ENCODE results near the gene DDX42. TPM values are rescaled to one million over a fixed set of nuclear protein-coding genes. Genes with fewer than 3 reads are reported as not detected.

Gene DDX42
- total RNA-seq, 1 experiment from 2014 or later = 184 TPM

DNA sequence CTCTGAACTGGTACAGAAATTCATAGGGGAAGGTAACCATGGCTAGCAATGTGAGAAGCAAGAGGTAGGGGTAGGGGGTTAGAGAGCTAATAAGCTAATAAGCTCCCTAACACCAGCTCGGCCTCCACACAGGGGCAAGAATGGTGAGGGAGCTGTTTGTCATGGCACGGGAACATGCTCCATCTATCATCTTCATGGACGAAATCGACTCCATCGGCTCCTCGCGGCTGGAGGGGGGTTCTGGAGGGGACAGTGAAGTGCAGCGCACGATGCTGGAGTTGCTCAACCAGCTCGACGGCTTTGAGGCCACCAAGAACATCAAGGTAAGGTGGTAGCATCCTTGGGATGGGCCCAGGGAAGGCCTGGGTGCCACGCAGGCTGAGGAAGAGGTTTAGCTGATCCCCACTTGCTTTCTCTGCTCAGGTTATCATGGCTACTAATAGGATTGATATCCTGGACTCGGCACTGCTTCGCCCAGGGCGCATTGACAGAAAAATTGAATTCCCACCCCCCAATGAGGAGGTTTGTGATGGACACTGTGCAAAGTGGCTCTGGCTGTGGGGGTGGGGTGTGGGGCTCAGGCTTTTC, 57.0 kb downstream of the DDX42 start:
- no peak overlapping the region for H3K9ac ChIP-seq (ENCODE audit: extremely low read depth, insufficient read length, low read length)
- H3T11ph ChIP-seq (ENCODE audit: low read length) = no peak overlapping the region
- H3K23ac ChIP-seq (ENCODE audit: insufficient read length, low read depth, low read length) = no peak overlapping the region
- no peaks in the 10 kb centered on the region for H3K9me3 ChIP-seq (ENCODE audit: control insufficient read depth, low read depth, low read length)
- H2AK5ac ChIP-seq (ENCODE audit: insufficient read length, low read length) = no peak overlapping the region
- no peak overlapping the region for H3K4me2 ChIP-seq (ENCODE audit: insufficient read depth, insufficient read length, low read length)
- H3K4me1 ChIP-seq (ENCODE audit: insufficient read depth, low read length) = no peaks in the 10 kb centered on the region
- H3K4me1 Mint-ChIP-seq = peaks cover 12 to 18% of the 10 kb centered on the region in 2 experiments
- no peak overlapping the region for H3K14ac ChIP-seq (ENCODE audit: insufficient read depth, low read length)
- no peaks in the 10 kb centered on the region; a peak in 1 of 5 replicates for H3K9me3 Mint-ChIP-seq
- peaks cover 57 to 94% (median 74%) of the 10 kb centered on the region in 3 experiments for H3K36me3 Mint-ChIP-seq (ENCODE audit: insufficient read depth in 1 of 3, low read depth in 3 of 3)
- H4K20me1 ChIP-seq (ENCODE audit: control insufficient read depth, insufficient read depth, insufficient read length) = peaks cover 2% of the 10 kb centered on the region
- H3K4me3 Mint-ChIP-seq = no peak overlapping the region
- no peaks in the 10 kb centered on the region for H3K27me3 ChIP-seq (ENCODE audit: insufficient read depth, low read length)
- WGBS (ENCODE audit: extremely low coverage, insufficient read length, low lambda C conversion rate) = no CpG with 5 or more reads among the region's 15 CpGs
- H3K79me2 ChIP-seq (ENCODE audit: insufficient read depth, low read length) = peaks cover 8% of the 10 kb centered on the region; the same call in 1 of the 2 replicates
- H2BK20ac ChIP-seq (ENCODE audit: low read depth, low read length, poor library complexity, severe bottlenecking) = no peak overlapping the region
- no peak overlapping the region for H3K4ac ChIP-seq (ENCODE audit: low read depth, low read length)
- no peak overlapping the region for H4K8ac ChIP-seq (replicated peaks; ENCODE audit: insufficient read length, low read depth, low read length)
- no peak overlapping the region for H2BK12ac ChIP-seq (ENCODE audit: insufficient read length, low read depth, low read length)
- no peak overlapping the region for H4K5ac ChIP-seq (ENCODE audit: insufficient read length, low read depth, low read length)
- no peaks in the 10 kb centered on the region; the same call in 1 of the 2 replicates for H3K27me3 Mint-ChIP-seq (ENCODE audit: low read depth)
- H3K23me2 ChIP-seq (ENCODE audit: insufficient read length, low read depth, low read length, poor library complexity, severe bottlenecking) = peaks cover 6% of the 10 kb centered on the region
- no peak overlapping the region for H2AFZ ChIP-seq (ENCODE audit: low read length)
- no peak overlapping the region for H3K27ac Mint-ChIP-seq
- no peak overlapping the region for H4K91ac ChIP-seq (ENCODE audit: insufficient read length, low read depth, low read length)
- H3K56ac ChIP-seq (ENCODE audit: insufficient read length, low read depth, low read length) = no peak overlapping the region
- no peak for DNase-seq
- H3K79me1 ChIP-seq (ENCODE audit: insufficient read depth, low read depth, low read length, poor library complexity, severe bottlenecking) = peaks cover 3% of the 10 kb centered on the region
- no peak overlapping the region for H2BK120ac ChIP-seq (ENCODE audit: low read depth, low read length, poor library complexity, severe bottlenecking)
- no peak overlapping the region for H3K18ac ChIP-seq (ENCODE audit: insufficient read length, low read depth, low read length)
- H2BK15ac ChIP-seq (ENCODE audit: low read depth, low read length) = no peak overlapping the region
- H3K27ac ChIP-seq (ENCODE audit: insufficient read length, low read depth, low read length) = no peak overlapping the region
- H2BK5ac ChIP-seq (ENCODE audit: insufficient read length, low read length) = no peak overlapping the region
- TF ChIP-seq, protein P1, sequence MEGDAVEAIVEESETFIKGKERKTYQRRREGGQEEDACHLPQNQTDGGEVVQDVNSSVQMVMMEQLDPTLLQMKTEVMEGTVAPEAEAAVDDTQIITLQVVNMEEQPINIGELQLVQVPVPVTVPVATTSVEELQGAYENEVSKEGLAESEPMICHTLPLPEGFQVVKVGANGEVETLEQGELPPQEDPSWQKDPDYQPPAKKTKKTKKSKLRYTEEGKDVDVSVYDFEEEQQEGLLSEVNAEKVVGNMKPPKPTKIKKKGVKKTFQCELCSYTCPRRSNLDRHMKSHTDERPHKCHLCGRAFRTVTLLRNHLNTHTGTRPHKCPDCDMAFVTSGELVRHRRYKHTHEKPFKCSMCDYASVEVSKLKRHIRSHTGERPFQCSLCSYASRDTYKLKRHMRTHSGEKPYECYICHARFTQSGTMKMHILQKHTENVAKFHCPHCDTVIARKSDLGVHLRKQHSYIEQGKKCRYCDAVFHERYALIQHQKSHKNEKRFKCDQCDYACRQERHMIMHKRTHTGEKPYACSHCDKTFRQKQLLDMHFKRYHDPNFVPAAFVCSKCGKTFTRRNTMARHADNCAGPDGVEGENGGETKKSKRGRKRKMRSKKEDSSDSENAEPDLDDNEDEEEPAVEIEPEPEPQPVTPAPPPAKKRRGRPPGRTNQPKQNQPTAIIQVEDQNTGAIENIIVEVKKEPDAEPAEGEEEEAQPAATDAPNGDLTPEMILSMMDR (conservative IDR thresholded peaks at IDR 0.05) = no peak
